ENCODE results near the gene HOXD10.

DNA sequence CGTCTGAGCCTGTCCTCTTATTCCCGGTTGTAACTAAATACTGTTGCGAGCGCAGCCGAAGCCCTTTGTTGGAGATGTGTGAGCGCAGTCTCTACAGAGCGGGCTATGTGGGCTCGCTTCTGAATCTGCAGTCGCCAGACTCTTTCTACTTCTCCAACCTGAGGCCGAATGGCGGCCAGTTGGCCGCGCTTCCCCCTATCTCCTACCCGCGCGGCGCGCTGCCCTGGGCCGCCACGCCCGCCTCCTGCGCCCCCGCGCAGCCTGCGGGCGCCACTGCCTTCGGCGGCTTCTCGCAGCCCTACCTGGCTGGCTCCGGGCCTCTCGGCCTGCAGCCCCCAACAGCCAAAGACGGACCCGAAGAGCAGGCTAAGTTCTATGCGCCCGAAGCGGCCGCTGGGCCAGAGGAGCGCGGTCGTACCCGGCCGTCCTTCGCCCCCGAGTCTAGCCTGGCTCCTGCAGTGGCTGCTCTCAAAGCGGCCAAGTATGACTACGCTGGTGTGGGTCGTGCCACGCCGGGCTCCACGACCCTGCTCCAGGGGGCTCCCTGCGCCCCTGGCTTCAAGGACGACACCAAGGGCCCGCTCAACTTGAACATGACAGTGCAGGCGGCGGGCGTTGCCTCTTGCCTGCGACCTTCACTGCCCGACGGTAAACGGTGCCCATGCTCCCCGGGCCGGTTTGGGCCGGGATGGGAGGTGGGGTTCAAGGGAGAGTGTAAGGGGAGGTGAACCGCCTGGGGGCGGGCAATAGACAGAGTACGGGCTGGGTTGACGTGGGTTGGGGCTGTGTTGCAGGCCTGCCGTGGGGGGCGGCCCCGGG, 16.6 kb upstream of the HOXD10 start, which contains the start of gene HOXD12:
- TF ChIP-seq POLR2A (IDR thresholded peaks at IDR 0.05; ENCODE audit: low read length) (no peak), GATA1 (IDR thresholded peaks at IDR 0.05; ENCODE audit: low read depth, low read length) (no peak)

All from erythroblast (primary cell).